Globus pallidus (tissue), 1 donor: ENCODE data around the gene ZFYVE19.
"Not testable (repeated sequence)": the region's sequence is repeated elsewhere in the genome, so short reads cannot be mapped to it uniquely, and the experiment has no call there.

ENCODE experiments used
- DNase-seq: peaks from one replicate; pipeline ENCODE4 v3.0.0-alpha.2; 2015; ENCODE audit warnings: low spot score

The ZFYVE19 gene

DNA sequence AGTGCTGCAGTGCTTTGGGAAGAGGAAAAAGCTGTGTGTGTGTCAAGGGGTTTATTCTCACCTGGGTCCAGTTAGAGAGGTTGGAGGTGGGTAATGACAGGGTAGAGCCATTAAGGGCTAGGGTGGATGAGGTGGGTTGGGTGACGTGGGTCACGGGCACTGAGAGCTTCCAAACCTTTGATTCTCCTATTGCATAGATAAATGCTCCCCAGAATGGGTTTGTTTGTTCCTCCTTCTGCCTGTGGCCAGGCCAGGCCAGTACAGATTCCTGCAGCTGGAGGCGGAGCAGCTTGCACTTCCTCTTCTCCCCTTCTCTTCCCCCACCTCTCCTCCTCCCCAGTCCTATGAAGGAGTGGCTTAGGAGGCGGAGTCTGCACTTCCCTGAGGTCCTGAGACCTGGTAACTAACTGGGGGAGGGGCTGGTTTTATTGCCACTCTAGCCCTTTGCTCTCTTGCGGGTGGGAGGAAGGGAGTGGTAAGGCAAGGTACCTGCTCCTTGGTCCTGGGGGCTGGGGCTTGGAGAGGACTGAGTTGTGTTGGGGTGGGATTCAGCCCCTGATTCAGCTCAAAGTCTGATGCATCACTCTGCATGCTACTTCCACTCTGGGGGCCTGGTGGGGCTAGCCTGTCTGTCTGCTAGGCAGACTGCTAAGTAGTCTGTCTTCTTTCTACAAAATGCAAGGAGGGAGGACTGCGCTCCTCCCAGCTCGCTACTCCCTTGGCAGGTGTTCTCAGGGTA lies 40.5 kb downstream of the ZFYVE19 start:
- DNase-seq, result peak; percentile 60

DNA sequence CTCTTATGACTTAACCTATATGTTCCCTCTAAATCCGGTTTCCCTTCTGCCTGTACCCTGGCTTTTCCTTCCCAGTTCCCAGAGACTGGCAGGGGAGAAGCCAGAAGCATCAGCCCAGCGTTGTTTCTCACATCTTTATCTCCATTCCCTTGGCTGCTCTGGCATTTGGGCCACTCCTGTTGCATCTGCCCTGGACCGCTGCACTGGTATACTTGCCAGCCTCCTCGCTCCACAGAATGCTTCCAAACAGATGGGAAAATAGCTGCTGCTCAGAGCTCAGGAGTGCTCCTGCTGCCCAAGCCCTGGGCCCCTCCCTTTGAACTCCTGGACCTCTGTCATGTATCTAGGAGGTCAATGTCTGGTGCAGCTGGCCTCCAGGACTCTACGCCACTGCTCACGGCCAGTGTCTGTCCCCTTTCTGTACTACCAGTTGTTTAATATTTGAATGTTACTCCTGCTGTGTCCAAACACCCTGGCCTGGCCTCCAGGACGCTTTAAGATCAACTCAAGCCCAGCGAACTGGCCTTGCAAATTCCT lies 43.8 kb downstream of the ZFYVE19 start:
- no peak for DNase-seq

DNA sequence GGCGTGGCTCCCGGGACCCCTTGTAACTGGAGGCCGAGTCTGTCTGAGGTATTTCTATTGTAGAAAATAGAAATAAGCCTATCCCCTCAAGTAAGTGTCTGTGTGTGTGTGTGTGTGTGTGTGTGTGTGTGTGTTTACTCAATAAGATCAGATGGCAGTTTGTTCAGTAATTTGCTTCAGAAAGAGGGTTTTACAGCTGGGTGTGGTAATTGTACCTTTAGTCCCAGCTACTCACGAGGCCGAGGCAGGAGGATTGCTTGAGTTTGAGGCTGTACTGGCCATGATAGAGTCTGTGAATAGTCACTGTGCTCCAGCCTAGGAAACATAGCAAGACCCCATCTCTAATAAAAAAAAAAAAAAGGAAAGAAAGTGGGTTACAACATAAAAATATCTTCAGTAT lies 45.6 kb downstream of the ZFYVE19 start:
- DNase-seq, result no peak

DNA sequence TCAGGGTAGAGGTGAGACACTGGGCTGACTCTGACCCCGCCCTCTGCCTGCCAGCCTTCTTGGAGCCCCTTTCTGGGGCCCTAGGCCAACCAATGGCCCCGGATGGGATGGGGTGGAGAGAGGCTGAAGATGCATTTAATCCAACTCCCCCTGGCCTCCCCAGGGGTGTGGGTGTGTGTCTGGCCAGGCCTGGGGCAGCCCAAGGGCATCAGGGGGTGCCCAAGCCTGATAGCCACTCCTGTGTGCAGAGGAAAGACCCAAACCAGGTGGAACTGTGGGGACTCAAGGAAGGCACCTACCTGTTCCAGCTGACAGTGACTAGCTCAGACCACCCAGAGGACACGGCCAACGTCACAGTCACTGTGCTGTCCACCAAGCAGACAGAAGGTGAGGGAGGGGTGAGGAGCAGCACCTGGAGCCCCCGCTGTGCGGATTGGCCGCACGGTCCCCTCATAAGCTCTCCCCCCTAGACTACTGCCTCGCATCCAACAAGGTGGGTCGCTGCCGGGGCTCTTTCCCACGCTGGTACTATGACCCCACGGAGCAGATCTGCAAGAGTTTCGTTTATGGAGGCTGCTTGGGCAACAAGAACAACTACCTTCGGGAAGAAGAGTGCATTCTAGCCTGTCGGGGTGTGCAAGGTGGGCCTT lies 46.5 kb downstream of the ZFYVE19 start:
- DNase-seq, result no peak

DNA sequence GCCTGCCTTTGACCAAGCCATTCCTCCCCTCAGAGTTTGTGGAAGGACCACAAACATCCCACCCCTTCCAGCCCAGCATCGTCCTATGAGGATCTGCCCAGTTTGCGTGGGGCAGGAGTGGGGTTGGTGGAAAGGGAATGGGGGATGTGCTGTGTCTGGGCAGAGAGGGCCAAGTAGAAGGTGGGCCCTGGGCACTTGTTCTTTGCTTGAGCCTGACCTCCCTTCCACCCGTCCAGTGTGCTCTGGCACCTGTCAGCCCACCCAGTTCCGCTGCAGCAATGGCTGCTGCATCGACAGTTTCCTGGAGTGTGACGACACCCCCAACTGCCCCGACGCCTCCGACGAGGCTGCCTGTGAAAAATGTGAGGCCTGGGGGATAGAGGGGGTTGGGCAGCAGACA lies 47.3 kb downstream of the ZFYVE19 start:
- DNase-seq, result no peak

DNA sequence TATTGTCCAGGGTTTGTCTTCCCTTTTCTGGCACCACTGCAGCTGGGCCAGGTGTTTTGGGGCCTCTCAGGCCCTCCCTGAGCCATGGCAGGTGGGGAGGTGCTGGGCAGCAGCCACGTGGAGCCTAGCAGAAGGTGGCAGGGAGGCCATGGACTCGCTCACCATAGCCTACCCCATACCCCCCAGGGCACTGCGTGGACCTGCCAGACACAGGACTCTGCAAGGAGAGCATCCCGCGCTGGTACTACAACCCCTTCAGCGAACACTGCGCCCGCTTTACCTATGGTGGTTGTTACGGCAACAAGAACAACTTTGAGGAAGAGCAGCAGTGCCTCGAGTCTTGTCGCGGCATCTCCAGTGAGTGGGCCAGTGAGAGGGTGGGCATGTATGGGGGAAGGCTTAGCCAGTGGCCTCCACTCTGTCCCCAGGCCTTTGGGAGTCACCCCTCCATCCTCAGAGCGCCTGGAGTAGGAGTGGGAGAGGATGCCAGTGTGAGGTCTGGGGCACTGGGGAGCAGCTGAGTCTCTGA lies 48.9 kb downstream of the ZFYVE19 start:
- DNase-seq, result no peak

DNA sequence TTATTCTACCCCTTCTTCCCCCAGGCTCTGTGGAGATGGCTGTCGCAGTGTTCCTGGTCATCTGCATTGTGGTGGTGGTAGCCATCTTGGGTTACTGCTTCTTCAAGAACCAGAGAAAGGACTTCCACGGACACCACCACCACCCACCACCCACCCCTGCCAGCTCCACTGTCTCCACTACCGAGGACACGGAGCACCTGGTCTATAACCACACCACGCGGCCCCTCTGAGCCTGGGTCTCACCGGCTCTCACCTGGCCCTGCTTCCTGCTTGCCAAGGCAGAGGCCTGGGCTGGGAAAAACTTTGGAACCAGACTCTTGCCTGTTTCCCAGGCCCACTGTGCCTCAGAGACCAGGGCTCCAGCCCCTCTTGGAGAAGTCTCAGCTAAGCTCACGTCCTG lies 49.9 kb downstream of the ZFYVE19 start:
- DNase-seq, result no peak

DNA sequence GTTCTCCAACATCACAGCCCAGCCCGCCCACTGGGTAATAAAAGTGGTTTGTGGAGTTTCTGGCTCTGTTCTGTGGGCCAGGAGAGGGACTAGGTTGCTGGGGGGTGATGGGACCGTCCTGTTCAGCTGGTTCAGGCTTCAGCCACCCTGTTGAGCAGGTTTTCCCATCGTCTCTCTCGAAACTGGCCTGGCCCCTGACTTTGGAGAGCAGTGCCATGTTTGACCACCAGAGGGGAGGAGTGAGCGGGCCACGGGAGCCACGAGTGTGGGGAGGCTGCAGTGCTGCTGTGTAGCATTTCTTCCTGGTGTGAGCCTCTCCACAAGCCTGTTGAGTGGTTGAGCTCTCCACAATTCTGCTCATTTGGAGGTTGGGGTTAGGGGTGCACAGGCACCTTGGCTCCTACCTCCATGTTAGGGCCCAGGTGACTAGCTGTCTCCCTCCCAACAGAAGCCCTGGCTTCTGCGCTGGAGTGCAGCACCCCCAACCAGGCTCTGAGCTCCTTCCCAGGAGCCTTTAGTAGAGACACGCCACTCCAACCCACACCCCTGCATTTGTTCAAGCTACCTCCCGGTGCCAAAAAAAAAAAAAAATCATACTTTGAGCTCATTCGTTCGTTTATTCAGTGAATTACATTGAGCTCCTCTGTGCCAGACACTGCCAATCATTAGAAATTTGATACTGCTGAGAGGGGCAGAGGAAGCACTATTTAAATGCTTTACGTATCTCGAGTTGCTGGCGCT lies 50.9 kb downstream of the ZFYVE19 start:
- peak; percentile 42 for DNase-seq

DNA sequence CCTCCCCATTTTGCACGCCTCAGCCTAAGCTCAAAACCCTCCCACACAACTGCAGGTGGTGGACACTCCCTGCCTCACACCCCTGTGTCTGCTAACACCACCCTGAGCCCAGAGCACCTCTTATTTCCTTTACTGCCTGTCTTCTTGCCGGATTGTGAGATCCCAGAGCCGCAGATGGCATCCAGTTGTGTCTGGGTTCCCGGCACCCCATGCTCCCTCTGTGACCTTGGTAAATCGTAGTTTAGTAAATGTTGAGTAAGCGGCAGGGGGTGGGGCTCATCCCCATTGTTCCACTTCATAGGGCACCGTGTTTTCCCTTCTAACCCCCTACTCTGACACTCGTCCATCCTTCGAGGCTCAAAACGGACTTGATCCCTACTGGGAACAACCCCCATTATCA lies 51.8 kb downstream of the ZFYVE19 start:
- DNase-seq, result no peak

DNA sequence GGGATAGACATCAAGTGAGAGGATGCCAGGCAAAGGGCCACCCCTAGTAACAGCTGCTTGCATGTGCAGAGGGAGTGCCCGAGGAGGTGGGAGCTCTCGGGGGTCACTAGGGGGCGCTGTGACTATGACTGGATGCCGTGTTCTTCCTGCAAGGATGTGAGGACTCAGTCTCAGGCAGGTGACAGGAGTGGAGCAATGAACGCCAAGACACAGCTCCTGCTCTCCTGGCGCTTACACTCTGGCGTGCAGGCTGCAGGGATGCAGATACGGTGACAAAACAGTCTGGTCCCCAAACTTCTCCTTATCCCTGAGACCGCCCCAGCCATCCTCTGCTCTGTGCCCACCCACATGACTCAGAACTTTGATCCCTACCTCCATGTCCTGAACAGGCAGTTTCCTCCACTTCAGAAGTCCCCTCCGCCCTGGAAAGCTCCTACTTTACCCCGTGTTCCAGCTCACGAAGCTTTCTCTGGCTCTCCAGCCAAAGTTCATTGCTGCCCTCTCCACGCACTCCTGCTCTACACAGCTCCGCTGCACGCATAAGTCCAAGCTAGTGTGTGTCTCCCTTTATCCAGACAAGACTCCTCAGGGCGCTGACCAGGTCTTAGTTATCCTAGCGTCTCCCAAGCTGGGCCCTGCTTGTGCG lies 52.4 kb downstream of the ZFYVE19 start:
- peak; percentile 31 for DNase-seq

DNA sequence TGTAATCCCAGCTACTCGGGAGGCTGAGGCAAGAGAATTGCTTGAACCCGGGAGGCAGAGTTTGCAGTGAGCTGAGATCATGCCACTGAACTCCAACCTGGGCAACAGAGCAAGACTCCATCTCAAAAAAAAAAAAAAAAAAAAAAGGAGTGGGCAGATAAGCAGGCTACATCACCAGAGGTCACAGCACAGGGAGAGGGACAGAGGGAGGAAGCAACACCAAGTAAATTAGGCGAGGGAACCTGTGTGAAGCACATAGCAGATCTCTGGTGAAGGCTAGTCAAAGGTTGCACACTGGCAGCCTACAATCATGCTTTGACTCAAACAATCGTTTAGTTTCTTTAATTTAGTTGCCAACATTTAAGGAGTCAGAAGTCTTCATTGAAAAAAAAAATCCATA lies 54.3 kb downstream of the ZFYVE19 start:
- DNase-seq, result not testable (repeated sequence)

DNA sequence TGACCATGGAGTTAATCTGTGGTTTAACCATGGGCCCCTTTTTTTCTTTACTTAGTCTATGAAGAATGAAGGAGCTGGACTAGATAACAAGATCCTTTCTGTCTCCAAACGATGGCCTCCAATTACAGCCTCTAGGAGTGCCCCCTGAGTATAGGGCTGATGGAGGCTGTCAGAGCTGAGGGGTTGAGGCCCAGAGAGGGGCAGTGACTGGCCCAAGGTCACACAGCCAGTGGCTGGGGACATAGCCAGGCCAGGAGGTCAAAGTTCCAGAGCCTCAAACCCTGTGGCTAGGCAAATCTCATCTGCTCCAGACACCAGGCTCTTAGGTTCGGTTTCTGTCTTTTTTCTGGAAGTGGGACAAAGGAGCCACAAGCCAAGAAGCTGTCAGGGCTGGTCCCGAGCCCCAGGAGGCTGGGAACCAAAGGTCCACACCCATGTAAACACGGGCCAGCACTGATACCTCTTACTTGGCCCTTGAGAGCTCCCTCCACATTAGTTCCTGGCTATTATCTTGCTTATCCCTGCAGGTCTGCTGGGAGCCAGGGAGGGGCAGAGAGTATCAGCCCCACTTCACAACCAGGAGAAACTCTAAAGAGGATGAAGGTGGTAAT lies 56.9 kb downstream of the ZFYVE19 start:
- DNase-seq, result no peak
